ENCODE results near the gene SPON1.

DNA sequence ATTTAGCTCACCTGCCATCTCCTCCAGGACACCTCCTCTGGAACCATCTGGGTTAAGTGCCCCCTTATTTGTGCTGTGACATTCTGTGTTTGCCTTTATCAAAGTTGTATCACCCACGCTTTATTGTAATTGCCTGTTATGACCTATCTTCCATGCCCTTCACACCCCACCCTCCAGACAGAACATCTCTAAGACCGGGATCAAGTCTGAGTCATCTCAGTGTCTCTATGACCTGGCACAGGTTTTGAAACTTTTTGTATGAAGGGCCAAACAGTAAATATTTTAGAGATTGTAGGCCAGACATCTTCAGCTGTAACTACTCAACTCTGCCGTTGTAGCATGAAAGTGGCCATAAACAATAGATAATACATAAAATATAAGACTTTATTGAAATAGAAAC is 161.8 kb downstream of the SPON1 start:
- TF ChIP-seq EZH2phosphoT487 (IDR thresholded peaks at IDR 0.05; ENCODE audit: borderline replicate concordance, low read length) = no peak
- TF ChIP-seq, protein P1, sequence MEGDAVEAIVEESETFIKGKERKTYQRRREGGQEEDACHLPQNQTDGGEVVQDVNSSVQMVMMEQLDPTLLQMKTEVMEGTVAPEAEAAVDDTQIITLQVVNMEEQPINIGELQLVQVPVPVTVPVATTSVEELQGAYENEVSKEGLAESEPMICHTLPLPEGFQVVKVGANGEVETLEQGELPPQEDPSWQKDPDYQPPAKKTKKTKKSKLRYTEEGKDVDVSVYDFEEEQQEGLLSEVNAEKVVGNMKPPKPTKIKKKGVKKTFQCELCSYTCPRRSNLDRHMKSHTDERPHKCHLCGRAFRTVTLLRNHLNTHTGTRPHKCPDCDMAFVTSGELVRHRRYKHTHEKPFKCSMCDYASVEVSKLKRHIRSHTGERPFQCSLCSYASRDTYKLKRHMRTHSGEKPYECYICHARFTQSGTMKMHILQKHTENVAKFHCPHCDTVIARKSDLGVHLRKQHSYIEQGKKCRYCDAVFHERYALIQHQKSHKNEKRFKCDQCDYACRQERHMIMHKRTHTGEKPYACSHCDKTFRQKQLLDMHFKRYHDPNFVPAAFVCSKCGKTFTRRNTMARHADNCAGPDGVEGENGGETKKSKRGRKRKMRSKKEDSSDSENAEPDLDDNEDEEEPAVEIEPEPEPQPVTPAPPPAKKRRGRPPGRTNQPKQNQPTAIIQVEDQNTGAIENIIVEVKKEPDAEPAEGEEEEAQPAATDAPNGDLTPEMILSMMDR (conservative IDR thresholded peaks at IDR 0.05; ENCODE audit: low read depth, low read length) = no peak
